Measurements from ENCODE around the gene USO1. TPM values are rescaled to one million over a fixed set of nuclear protein-coding genes. Genes with fewer than 3 reads are reported as not detected.

USO1 gene
- total RNA-seq, 1 experiment from 2014 or later, result 110 TPM

DNA sequence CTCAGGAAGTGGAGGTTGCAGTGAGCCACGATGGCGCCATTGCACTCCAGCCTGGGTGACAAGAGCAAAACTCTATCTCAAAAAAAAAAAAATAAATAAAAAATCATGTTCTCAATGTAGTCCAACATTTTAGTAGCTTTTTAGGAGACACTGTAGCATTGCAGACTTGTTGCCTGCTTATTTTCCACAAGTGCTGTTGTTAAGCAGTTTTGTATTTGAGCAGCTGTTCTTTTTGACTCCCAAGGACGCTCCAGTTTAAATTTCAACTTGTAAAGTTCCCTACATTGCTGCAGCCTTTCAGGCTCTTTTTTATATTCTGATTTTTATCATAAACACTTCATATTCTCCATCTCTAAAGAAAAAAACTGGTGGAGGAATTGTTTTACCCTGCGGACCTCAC lies 94.7 kb downstream of the USO1 start:
- no peak overlapping the region for H2AK5ac ChIP-seq (ENCODE audit: insufficient read length, low read length)
- no peak overlapping the region for H3K14ac ChIP-seq (ENCODE audit: insufficient read depth, low read length)
- no peaks in the 10 kb centered on the region for H3K27me3 ChIP-seq (ENCODE audit: insufficient read depth, low read length)
- no peak overlapping the region for H2AFZ ChIP-seq (ENCODE audit: low read length)
- H3K4me1 ChIP-seq (ENCODE audit: insufficient read depth, low read length), result no peaks in the 10 kb centered on the region
- H2BK15ac ChIP-seq (ENCODE audit: low read depth, low read length), result no peak overlapping the region
- H3K27ac ChIP-seq (ENCODE audit: insufficient read length, low read depth, low read length), result no peak overlapping the region
- H2BK120ac ChIP-seq (ENCODE audit: low read depth, low read length, poor library complexity, severe bottlenecking), result no peak overlapping the region
- no peaks in the 10 kb centered on the region for H3K23me2 ChIP-seq (ENCODE audit: insufficient read length, low read depth, low read length, poor library complexity, severe bottlenecking)
- no peak overlapping the region for H2BK12ac ChIP-seq (ENCODE audit: insufficient read length, low read depth, low read length)
- no peak overlapping the region for H3T11ph ChIP-seq (ENCODE audit: low read length)
- H4K8ac ChIP-seq (replicated peaks; ENCODE audit: insufficient read length, low read depth, low read length), result no peak overlapping the region
- no peak overlapping the region for H2BK5ac ChIP-seq (ENCODE audit: insufficient read length, low read length)
- Mint-ChIP-seq H3K9me3 (no peaks in the 10 kb centered on the region), H3K4me3 (no peak overlapping the region), H3K27me3 (ENCODE audit: low read depth) (no peaks in the 10 kb centered on the region), H3K36me3 (ENCODE audit: insufficient read depth in 1 of 3, low read depth in 3 of 3) (peaks cover 10 to 15% (median 12%) of the 10 kb centered on the region in 3 experiments; a peak in 5 of 7 replicates), H3K4me1 (peaks cover 0 to 4% of the 10 kb centered on the region in 2 experiments; a peak in 1 of 4 replicates), H3K27ac (no peak overlapping the region)
- H3K56ac ChIP-seq (ENCODE audit: insufficient read length, low read depth, low read length), result no peak overlapping the region
- no peak overlapping the region for H3K4ac ChIP-seq (ENCODE audit: low read depth, low read length)
- no peaks in the 10 kb centered on the region for H4K20me1 ChIP-seq (ENCODE audit: control insufficient read depth, insufficient read depth, insufficient read length)
- no peak overlapping the region for H3K23ac ChIP-seq (ENCODE audit: insufficient read length, low read depth, low read length)
- H3K9ac ChIP-seq (ENCODE audit: extremely low read depth, insufficient read length, low read length), result no peak overlapping the region
- no peak for DNase-seq
- H3K18ac ChIP-seq (ENCODE audit: insufficient read length, low read depth, low read length), result no peak overlapping the region
- H3K79me1 ChIP-seq (ENCODE audit: insufficient read depth, low read depth, low read length, poor library complexity, severe bottlenecking), result no peaks in the 10 kb centered on the region
- no peak for TF ChIP-seq CTCF (conservative IDR thresholded peaks at IDR 0.05)
- no CpG with 5 or more reads among the region's 4 CpGs for WGBS (ENCODE audit: extremely low coverage, insufficient read length, low lambda C conversion rate)
- no peaks in the 10 kb centered on the region for H3K79me2 ChIP-seq (ENCODE audit: insufficient read depth, low read length)
- H3K9me3 ChIP-seq (ENCODE audit: control insufficient read depth, low read depth, low read length), result no peaks in the 10 kb centered on the region
- no peak overlapping the region for H4K91ac ChIP-seq (ENCODE audit: insufficient read length, low read depth, low read length)
- no peak overlapping the region for H4K5ac ChIP-seq (ENCODE audit: insufficient read length, low read depth, low read length)
- no peak overlapping the region for H3K4me2 ChIP-seq (ENCODE audit: insufficient read depth, insufficient read length, low read length)
- no peak overlapping the region for H2BK20ac ChIP-seq (ENCODE audit: low read depth, low read length, poor library complexity, severe bottlenecking)

All from H9 (cell line).